Peyer's patch (tissue), 4 donors: Measurements from ENCODE around the gene SETD2.

Experiments
- POLR2A ChIP-seq, 2 donors: fragments of 450-650 bp; IDR thresholded peaks; one replicate each; pipeline ENCODE4 v1.5.1; 2017; ENCODE audit warnings: antibody characterized with exemption in 2 of 2, mild to moderate bottlenecking in 2 of 2, moderate library complexity in 2 of 2
- TF ChIP-seq, protein P1 (sequence below), 6 experiments: fragments of 450-650 bp in 4 of 6; fragments of 200-600 bp in 2 of 6; sonication (generic) in 1 of 6; IDR thresholded peaks; one replicate each; pipeline ENCODE4 v1.5.1; 2017 to 2019; ENCODE audit warnings: antibody characterized with exemption in 6 of 6, mild to moderate bottlenecking in 3 of 6, moderate library complexity in 1 of 6

- TF ChIP-seq, protein P1, sequence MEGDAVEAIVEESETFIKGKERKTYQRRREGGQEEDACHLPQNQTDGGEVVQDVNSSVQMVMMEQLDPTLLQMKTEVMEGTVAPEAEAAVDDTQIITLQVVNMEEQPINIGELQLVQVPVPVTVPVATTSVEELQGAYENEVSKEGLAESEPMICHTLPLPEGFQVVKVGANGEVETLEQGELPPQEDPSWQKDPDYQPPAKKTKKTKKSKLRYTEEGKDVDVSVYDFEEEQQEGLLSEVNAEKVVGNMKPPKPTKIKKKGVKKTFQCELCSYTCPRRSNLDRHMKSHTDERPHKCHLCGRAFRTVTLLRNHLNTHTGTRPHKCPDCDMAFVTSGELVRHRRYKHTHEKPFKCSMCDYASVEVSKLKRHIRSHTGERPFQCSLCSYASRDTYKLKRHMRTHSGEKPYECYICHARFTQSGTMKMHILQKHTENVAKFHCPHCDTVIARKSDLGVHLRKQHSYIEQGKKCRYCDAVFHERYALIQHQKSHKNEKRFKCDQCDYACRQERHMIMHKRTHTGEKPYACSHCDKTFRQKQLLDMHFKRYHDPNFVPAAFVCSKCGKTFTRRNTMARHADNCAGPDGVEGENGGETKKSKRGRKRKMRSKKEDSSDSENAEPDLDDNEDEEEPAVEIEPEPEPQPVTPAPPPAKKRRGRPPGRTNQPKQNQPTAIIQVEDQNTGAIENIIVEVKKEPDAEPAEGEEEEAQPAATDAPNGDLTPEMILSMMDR (IDR thresholded peaks at IDR 0.05), result no peak
- TF ChIP-seq POLR2A (IDR thresholded peaks at IDR 0.05), result no peak
Measured at GRCh38 chr3:46991406-46992165, 172.3 kb downstream of the SETD2 start.
